Measurements from ENCODE around the gene SLC10A6. TPM values are rescaled to one million over a fixed set of nuclear protein-coding genes. Genes with fewer than 3 reads are reported as not detected.

The SLC10A6 gene
- total and polyA plus RNA-seq, 12 donors = 0.11 to 0.96 (median 0.42) TPM; not detected in 3

DNA sequence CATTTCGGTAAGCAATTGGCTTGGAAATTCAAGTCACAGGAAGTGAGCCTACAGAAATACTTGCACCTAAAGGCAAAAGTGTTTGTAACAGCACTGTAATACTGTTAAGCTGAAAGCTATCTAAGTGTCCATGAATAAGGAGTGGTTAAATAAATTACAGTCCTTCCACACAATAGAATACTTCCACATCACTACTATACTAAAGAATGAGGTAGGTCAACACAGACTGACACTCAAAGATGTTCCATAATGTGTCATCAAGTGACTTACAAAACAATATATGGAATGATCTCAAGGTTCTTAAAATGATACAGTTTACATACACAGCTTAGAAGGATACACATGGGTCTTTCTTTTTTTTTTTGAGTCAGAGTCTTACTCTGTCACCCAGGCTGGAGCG is 27.0 kb downstream of the SLC10A6 start:
- H3K27me3 ChIP-seq = no peaks in the 10 kb centered on the region
- WGBS, 4 donors = 89 to 97% (median 92%) methylated on average over 2 of the region's 2 CpGs
- H3K4me1 ChIP-seq (replicated peaks in 1 of 2) = no peaks in the 10 kb centered on the region
- TF ChIP-seq CTCF (IDR thresholded peaks at IDR 0.05) = no peak
- no peak for TF ChIP-seq POLR2A (IDR thresholded peaks at IDR 0.05)
- H3K27ac ChIP-seq = no peak overlapping the region
- DNase-seq = no peak
- no peaks in the 10 kb centered on the region for H3K36me3 ChIP-seq (replicated peaks in 1 of 2)
- H3K9me3 ChIP-seq (replicated peaks in 1 of 3) = no peaks in the 10 kb centered on the region
- no peak overlapping the region for H3K4me3 ChIP-seq
- intact Hi-C loops (cut with DNase I) = no loop called here

DNA sequence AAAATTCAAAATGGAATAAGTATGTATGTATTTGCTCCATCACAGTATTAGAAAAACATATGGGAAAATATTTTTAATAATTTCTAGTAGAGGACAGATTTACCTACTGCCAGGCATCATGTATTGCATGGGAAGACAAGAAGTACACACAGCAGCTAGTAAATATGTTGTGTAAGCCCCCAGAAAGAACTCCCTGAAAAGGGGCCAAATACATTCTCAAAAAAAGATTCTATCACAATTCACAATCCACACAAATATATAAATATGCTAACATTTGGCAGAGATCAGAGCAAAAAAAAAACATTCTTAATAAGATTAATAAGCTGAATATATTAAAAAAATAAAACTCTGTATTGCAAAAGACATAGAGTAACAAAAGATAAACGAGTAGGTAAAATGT is 28.0 kb downstream of the SLC10A6 start:
- no peaks in the 10 kb centered on the region for H3K36me3 ChIP-seq (replicated peaks in 1 of 2)
- DNase-seq = no peak
- intact Hi-C loops (cut with DNase I) = no loop called here
- no peak overlapping the region for H3K4me3 ChIP-seq
- H3K27me3 ChIP-seq = no peaks in the 10 kb centered on the region
- no peak overlapping the region for H3K27ac ChIP-seq
- H3K4me1 ChIP-seq (replicated peaks in 1 of 2) = no peaks in the 10 kb centered on the region
- TF ChIP-seq CTCF (IDR thresholded peaks at IDR 0.05) (no peak), POLR2A (IDR thresholded peaks at IDR 0.05) (no peak)
- WGBS, 4 donors = 0 to 67% (median 59%) methylated on average over 1 of the region's 1 CpG
- H3K9me3 ChIP-seq (replicated peaks in 1 of 3) = no peaks in the 10 kb centered on the region

GRCh38 chr4:86819561-86819960 is 29.6 kb downstream of the SLC10A6 start:
- WGBS, 4 donors = 81 to 95% (median 88%) methylated on average over 7 of the region's 7 CpGs
- intact Hi-C loops (cut with DNase I) = no loop called here
- Histone ChIP-seq H3K4me1 (replicated peaks in 1 of 2) (no peaks in the 10 kb centered on the region), H3K27ac (no peak overlapping the region), H3K36me3 (replicated peaks in 1 of 2) (no peaks in the 10 kb centered on the region), H3K4me3 (no peak overlapping the region), H3K27me3 (no peaks in the 10 kb centered on the region), H3K9me3 (replicated peaks in 1 of 3) (no peaks in the 10 kb centered on the region)
- no peak for TF ChIP-seq CTCF (IDR thresholded peaks at IDR 0.05)
- TF ChIP-seq POLR2A (IDR thresholded peaks at IDR 0.05) = no peak
- DNase-seq = no peak

- no peaks in the 10 kb centered on the region for H3K4me1 ChIP-seq (replicated peaks in 1 of 2)
Measured at GRCh38 chr4:86818841-86819240, 30.3 kb downstream of the SLC10A6 start.

More at GRCh38 chr4:86818841-86819240, 30.3 kb downstream of the SLC10A6 start:
- no peak overlapping the region for H3K4me3 ChIP-seq
- intact Hi-C loops (cut with DNase I) = no loop called here
- WGBS, 4 donors = 76 to 87% (median 82%) methylated on average over 3 of the region's 3 CpGs
- TF ChIP-seq POLR2A (IDR thresholded peaks at IDR 0.05) (no peak), CTCF (IDR thresholded peaks at IDR 0.05) (no peak)
- no peaks in the 10 kb centered on the region for H3K9me3 ChIP-seq (replicated peaks in 1 of 3)
- H3K36me3 ChIP-seq (replicated peaks in 1 of 2) = no peaks in the 10 kb centered on the region
- H3K27me3 ChIP-seq = no peaks in the 10 kb centered on the region
- H3K27ac ChIP-seq = no peak overlapping the region
- no peak for DNase-seq

Measured in adrenal gland (tissue), 12 donors.